Stimulated activated CD8-positive, alpha-beta memory T cell treated with anti-CD3 and anti-CD28 coated beads, Interleukin-7, amount 100 ng/mL, for 48 hours (primary cell): Measurements from ENCODE around the gene SPO11.

ENCODE experiments used
- DNase-seq, 2 donors: peaks; one replicate each; pipeline ENCODE4 v3.0.0-alpha.2; 2020; ENCODE audit warnings: low read depth in 1 of 2; ENCODE audit errors: extremely low read depth in 1 of 2

Gene SPO11

GRCh38 chr20:57309544-57310115 lies 20.0 kb upstream of the SPO11 start:
- DNase-seq: no peak

- no peak for DNase-seq
Measured at GRCh38 chr20:57310821-57311514, 18.6 kb upstream of the SPO11 start.

- DNase-seq: no peak
Measured at GRCh38 chr20:57312138-57312537, 17.5 kb upstream of the SPO11 start.

- DNase-seq: no peak
Measured at GRCh38 chr20:57313230-57313629, 16.4 kb upstream of the SPO11 start.

- DNase-seq: no peak
Measured at GRCh38 chr20:57313951-57314350, 15.7 kb upstream of the SPO11 start.

GRCh38 chr20:57315083-57315975 lies 14.3 kb upstream of the SPO11 start:
- DNase-seq: no peak

GRCh38 chr20:57315976-57316480 lies 13.6 kb upstream of the SPO11 start:
- DNase-seq: no peak

- DNase-seq: no peak
Measured at GRCh38 chr20:57316795-57317201, 12.8 kb upstream of the SPO11 start.

- DNase-seq: no peak
Measured at GRCh38 chr20:57317316-57317788, 12.3 kb upstream of the SPO11 start.

- DNase-seq: no peak
Measured at GRCh38 chr20:57317789-57318371, 11.7 kb upstream of the SPO11 start.

GRCh38 chr20:57319584-57319983 lies 10.0 kb upstream of the SPO11 start:
- DNase-seq: no peak

GRCh38 chr20:57320358-57320757 lies 9.2 kb upstream of the SPO11 start:
- no peak for DNase-seq

GRCh38 chr20:57321142-57321541 lies 8.5 kb upstream of the SPO11 start:
- no peak for DNase-seq

- no peak for DNase-seq
Measured at GRCh38 chr20:57322476-57322875, 7.1 kb upstream of the SPO11 start.

GRCh38 chr20:57323034-57323433 lies 6.6 kb upstream of the SPO11 start:
- DNase-seq: no peak

GRCh38 chr20:57325632-57326356 lies 3.8 kb upstream of the SPO11 start:
- no peak for DNase-seq

- DNase-seq: no peak
Measured at GRCh38 chr20:57326667-57327455, 2.7 kb upstream of the SPO11 start.

- DNase-seq: no peak
Measured at GRCh38 chr20:57327820-57328219, 1.8 kb upstream of the SPO11 start.

- no peak for DNase-seq
Measured at GRCh38 chr20:57330998-57331397, 1.4 kb downstream of the SPO11 start.
